WTC11 (cell line): ENCODE data around the gene LAMA1. TPM values are rescaled to one million over a fixed set of nuclear protein-coding genes. Genes with fewer than 3 reads are reported as not detected.

Experiments
- ATAC-seq: fragments of 200-7000 bp; cut with Tn5 transposase; 2 replicates; pipeline ENCODE4 v1.10.0; 2021; ENCODE audit warnings: mild to moderate bottlenecking, moderate library complexity
- Bru-seq: library from RNA; stranded (reverse); fragments of 400-500 nt; gene quantifications from one replicate; lab custom pipeline; 2021; lab: Mats Ljungman, UMichigan
- CTCF ChIA-PET: fragments of 300-600 bp; sonication (Branson Sonifier 250); formaldehyde crosslinking; loops from one replicate; lab custom pipeline; 2021; ENCODE audit warnings: antibody characterized with exemption; lab: Charles Lee
- POLR2A ChIA-PET: fragments of 350-600 bp; sonication (Branson Sonifier 250); formaldehyde crosslinking; loops from one replicate; lab custom pipeline; 2021; ENCODE audit warnings: antibody characterized with exemption; lab: Charles Lee
- DNase-seq: peaks from one replicate; pipeline ENCODE4 v3.0.0; 2021; ENCODE audit warnings: low spot score
- H3K27ac Mint-ChIP-seq: 2 replicates; pipeline ENCODE4 v1.8.0; 2021; ENCODE audit warnings: mixed read lengths
- H3K27me3 Mint-ChIP-seq: 2 replicates; pipeline ENCODE4 v1.8.0; 2021; ENCODE audit warnings: low read depth, mild to moderate bottlenecking, moderate library complexity, mixed read lengths
- H3K36me3 Mint-ChIP-seq: 2 replicates; pipeline ENCODE4 v1.8.0; 2021; ENCODE audit warnings: mixed read lengths
- H3K4me1 Mint-ChIP-seq: 2 replicates; pipeline ENCODE4 v1.8.0; 2022; ENCODE audit warnings: mixed read lengths
- H3K4me3 Mint-ChIP-seq: 2 replicates; pipeline ENCODE4 v1.8.0; 2021; ENCODE audit warnings: mild to moderate bottlenecking, moderate library complexity, mixed read lengths
- H3K9me3 Mint-ChIP-seq: 2 replicates; pipeline ENCODE4 v1.8.0; 2021; ENCODE audit warnings: mixed read lengths
- ARID4B ChIP-seq: sonication (generic); formaldehyde crosslinking; IDR thresholded peaks from 2 replicates; pipeline ENCODE4 v1.8.0; 2023; ENCODE audit warnings: missing genetic modification reagents, mild to moderate bottlenecking, borderline replicate concordance
- ATF2 ChIP-seq: sonication (generic); formaldehyde crosslinking; IDR thresholded peaks from 2 replicates; pipeline ENCODE4 v1.8.1; 2022; ENCODE audit warnings: low read depth, missing genetic modification reagents, borderline replicate concordance
- ELF4 ChIP-seq: sonication (generic); formaldehyde crosslinking; IDR thresholded peaks from 2 replicates; pipeline ENCODE4 v1.8.1; 2022; ENCODE audit warnings: low read depth, mild to moderate bottlenecking, moderate library complexity, missing genetic modification reagents
- FOXP1 ChIP-seq: sonication (generic); formaldehyde crosslinking; IDR thresholded peaks from 2 replicates; pipeline ENCODE4 v1.8.0; 2022; ENCODE audit warnings: missing genetic modification reagents, mild to moderate bottlenecking, moderate library complexity, borderline replicate concordance
- HMGXB4 ChIP-seq: sonication (generic); formaldehyde crosslinking; IDR thresholded peaks from 2 replicates; pipeline ENCODE4 v1.8.1; 2023; ENCODE audit warnings: mild to moderate bottlenecking, moderate library complexity, missing genetic modification reagents
- SP1 ChIP-seq: sonication (generic); formaldehyde crosslinking; conservative IDR thresholded peaks from 2 replicates; pipeline ENCODE4 v1.8.1; 2022; ENCODE audit warnings: missing genetic modification reagents
- long read RNA-seq, 3 experiments: library from RNA in 1 of 3; library from capped mRNA in 1 of 3; library from polyadenylated mRNA in 1 of 3; unstranded in 2 of 3; stranded (forward) in 1 of 3; transcript quantifications; one replicate each; pipeline ENCODE4 v2.0.0, GENCODE V29; 2021
- total RNA-seq: library from RNA; stranded (reverse); gene quantifications from 3 replicates; pipeline ENCODE4 v1.2.3, GENCODE V29; 2021
- TF ChIP-seq, protein P1 (sequence below): sonication (generic); formaldehyde crosslinking; IDR thresholded peaks from 2 replicates; pipeline ENCODE4 v1.8.0; 2022; ENCODE audit warnings: mild to moderate bottlenecking, missing genetic modification reagents

Gene LAMA1, protein sequence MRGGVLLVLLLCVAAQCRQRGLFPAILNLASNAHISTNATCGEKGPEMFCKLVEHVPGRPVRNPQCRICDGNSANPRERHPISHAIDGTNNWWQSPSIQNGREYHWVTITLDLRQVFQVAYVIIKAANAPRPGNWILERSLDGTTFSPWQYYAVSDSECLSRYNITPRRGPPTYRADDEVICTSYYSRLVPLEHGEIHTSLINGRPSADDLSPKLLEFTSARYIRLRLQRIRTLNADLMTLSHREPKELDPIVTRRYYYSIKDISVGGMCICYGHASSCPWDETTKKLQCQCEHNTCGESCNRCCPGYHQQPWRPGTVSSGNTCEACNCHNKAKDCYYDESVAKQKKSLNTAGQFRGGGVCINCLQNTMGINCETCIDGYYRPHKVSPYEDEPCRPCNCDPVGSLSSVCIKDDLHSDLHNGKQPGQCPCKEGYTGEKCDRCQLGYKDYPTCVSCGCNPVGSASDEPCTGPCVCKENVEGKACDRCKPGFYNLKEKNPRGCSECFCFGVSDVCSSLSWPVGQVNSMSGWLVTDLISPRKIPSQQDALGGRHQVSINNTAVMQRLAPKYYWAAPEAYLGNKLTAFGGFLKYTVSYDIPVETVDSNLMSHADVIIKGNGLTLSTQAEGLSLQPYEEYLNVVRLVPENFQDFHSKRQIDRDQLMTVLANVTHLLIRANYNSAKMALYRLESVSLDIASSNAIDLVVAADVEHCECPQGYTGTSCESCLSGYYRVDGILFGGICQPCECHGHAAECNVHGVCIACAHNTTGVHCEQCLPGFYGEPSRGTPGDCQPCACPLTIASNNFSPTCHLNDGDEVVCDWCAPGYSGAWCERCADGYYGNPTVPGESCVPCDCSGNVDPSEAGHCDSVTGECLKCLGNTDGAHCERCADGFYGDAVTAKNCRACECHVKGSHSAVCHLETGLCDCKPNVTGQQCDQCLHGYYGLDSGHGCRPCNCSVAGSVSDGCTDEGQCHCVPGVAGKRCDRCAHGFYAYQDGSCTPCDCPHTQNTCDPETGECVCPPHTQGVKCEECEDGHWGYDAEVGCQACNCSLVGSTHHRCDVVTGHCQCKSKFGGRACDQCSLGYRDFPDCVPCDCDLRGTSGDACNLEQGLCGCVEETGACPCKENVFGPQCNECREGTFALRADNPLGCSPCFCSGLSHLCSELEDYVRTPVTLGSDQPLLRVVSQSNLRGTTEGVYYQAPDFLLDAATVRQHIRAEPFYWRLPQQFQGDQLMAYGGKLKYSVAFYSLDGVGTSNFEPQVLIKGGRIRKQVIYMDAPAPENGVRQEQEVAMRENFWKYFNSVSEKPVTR (N-terminal part only)
- total RNA-seq (50.7 to 60.7 TPM (median 58.2 TPM) in 3 replicates), Bru-seq, nascent RNA (percentile 65 among the genes with signal in this experiment)
- long read RNA-seq, experiment 1, full-length matches to known transcripts, result 30 of 122 reads
- long read RNA-seq, experiment 1, partial matches to known transcripts, result 76 of 122 reads
- long read RNA-seq, experiment 1, other reads (novel, unspliced or antisense), result 16 of 122 reads
- long read RNA-seq, experiment 2, partial matches to known transcripts, result 46 of 60 reads
- long read RNA-seq, experiment 2, other reads (novel, unspliced or antisense), result 13 of 60 reads
- long read RNA-seq, experiment 3, result 0 reads

GRCh38 chr18:7117390-7118355 lies at the start of gene LAMA1:
Gene LAMA1, minus strand, starts transcription at chr18:7117797. Its CDS starts 77 bp downstream, at chr18:7117720.
- H3K27me3 Mint-ChIP-seq, result peaks cover 19% of the 10 kb centered on the region
- POLR2A ChIA-PET, result interaction anchor here (0.5 kb wide), 1 partner anchor 23 kb away, joined by 3 read pairs; no protein-coding TSS in a partner anchor
- no peak for TF ChIP-seq ATF2 (CRISPR knock-in tag)
- 0 out of 2 replicates have a peak, but pooled peaks have one; percentile 42 for TF ChIP-seq FOXP1 (CRISPR knock-in tag)
- no peak for TF ChIP-seq ELF4 (CRISPR knock-in tag)
- 0 out of 2 replicates have a peak, but pooled peaks have one; percentile 27 for TF ChIP-seq ARID4B (CRISPR knock-in tag)
- TF ChIP-seq, protein P1, sequence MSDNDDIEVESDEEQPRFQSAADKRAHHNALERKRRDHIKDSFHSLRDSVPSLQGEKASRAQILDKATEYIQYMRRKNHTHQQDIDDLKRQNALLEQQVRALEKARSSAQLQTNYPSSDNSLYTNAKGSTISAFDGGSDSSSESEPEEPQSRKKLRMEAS (CRISPR knock-in tag), result 0 out of 2 replicates have a peak, but pooled peaks have one; percentile 17
- TF ChIP-seq HMGXB4 (CRISPR knock-in tag), result peak; percentile 87
- peak; percentile 77 for TF ChIP-seq SP1 (CRISPR knock-in tag)
- TF ChIP-seq, all 79 proteins: peak for 5
- Mint-ChIP-seq H3K4me1 (peaks cover 31% of the 10 kb centered on the region), H3K36me3 (0 out of 2 replicates have a peak, but pooled peaks cover 3% of the 10 kb centered on the region), H3K27ac (no peak within 1 kb of the TSS), H3K9me3 (no peaks in the 10 kb centered on the region), H3K4me3 (peak within 1 kb of the TSS; percentile 88)
- ATAC-seq (peak; percentile 80), DNase-seq (peak; percentile 74)
- CTCF ChIA-PET, result interaction anchor here (0.6 to 1.5 kb wide), 2 partner anchors 24 to 88 kb away, joined by 7 to 9 read pairs; no protein-coding TSS in a partner anchor
